GM18858 (cell line): Measurements from ENCODE around the gene ZBTB21.
"Not testable (repeated sequence)": the region's sequence is repeated elsewhere in the genome, so short reads cannot be mapped to it uniquely, and the experiment has no call there.

Source experiments
- ATAC-seq: cut with Tn5 transposase; IDR thresholded peaks from one replicate; pipeline ENCODE4 v1.9.1; 2021; ENCODE audit not compliant: unreplicated experiment

ZBTB21 gene

DNA sequence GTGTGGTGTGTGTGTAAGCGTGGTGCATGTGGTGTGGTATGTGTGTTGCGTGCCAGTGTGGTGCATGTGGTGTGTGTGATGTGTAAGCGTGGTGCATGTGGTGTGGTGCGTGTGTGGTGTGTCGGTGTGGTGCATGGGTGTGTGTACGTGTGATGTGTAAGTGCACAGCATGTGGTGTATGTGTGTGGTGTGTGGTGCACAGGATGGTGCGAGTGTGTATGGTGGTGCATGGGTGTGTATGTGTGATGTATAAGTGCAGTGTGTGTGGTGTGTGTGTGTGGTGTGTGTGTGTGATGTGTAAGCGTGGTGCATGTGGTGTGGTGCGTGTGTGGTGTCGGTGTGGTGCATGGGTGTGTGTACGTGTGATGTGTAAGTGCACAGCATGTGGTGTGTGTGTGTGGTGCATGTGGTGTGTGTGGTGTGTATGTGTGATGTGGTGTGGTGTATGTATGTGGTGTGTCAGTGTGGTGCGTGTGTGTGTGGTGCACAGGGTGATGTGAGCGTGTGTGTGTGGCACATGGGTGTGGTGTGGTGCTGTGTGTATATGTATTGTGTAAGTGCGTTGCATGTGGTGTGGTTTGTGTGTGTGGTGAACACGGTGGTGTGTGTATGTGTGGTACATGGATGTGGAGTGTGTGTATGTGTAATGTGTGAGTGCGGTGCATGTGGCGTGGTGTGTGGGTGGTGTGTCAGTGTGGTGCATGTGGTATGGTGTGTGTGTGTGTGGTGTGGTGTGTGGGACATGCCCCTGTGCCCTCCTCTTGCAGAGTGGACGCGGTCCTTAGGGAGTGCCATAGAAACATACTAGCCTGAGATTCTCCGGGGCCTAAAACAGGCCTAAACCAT lies 55.3 kb downstream of the ZBTB21 start:
- ATAC-seq = no peak

- no peak for ATAC-seq
These were observed 56.1 kb downstream of the ZBTB21 start, which contains the start of gene C2CD2 for GRCh38 chr21:41953831-41954653. Gene C2CD2 (minus strand): TSS chr21:41954018. CDS start chr21:41953648, 370 bp downstream.

DNA sequence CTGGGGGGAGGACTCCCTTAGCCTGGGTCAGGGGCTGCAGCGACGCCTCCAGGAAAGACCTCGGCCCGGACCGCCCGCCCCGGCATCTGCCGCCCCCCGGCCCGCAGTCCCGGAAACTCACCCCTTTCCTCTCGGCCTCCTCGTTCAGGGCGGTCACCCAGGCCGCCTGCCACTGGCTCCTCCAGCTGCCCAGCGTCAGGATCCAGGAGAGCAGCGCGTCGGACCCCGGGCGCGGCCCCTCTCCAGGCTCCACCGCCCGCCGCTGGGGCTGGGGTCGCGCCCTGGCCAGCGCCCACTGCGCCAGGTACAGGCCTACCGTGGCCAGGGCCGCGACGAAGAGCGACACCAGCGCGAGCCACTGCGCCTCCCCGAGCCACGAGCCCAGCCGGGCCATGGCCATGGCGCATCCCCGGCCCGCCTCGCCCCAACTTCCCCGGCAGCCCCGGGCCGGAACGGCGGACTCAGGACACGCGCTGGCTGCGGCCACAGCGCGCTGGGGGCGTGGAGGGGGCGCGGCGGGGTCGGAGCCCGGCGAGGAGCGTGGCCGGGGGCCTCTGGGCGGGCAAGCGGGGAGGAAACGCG lies 56.8 kb downstream of the ZBTB21 start:
- no peak for ATAC-seq

DNA sequence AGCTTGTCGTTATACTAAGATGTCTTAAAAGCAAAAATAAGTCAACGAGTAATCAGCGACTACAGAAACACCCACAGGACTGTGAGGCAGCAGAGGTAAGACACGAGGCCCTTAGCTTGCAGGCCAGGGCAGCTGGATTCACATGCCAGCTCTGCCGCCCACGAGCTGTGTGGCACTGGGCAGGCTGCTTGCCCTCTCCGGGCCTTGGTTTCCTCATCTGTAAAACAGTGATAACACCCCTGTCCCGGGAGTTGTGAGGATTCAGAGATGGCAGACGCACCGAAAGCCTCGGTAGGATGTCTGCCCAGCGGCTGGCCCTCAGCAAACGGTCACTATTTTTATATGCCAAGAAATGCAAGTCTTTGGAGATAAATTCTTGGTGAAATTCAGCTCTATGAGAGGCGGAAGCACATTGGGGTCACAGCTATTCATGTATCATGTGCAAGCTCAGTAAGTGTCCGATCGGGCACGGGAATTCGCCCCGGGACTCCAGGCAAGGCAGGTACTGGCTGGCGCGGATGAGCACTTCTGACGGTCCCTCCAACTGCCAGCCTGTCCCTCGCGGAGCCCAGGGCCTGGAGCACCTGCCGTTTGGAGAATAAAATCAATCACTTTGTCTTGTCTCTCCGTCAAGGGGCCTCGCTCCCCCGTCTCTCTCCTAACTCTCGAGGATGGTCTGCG lies 57.5 kb downstream of the ZBTB21 start:
- no peak for ATAC-seq

- no peak for ATAC-seq
These were observed 58.1 kb downstream of the ZBTB21 start for GRCh38 chr21:41951876-41952567.

DNA sequence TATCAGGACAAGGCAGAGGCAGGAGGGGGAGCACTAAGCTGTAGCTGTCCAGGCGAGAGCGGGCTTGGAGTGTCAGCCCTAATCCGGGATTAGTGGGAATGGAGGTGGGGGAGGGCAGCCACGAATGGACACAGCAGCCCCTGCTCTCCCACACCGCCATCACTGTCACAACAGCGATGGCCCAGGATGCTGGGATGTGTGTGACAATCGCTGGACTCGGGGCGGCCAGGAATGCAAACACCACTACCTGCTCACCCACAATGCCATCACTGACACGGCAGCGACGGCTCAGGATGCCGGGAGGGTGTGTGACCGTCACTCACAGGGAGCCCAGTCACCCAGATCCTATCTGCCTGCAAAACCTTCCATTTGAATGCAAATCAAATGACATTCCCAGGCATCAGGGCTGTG lies 59.2 kb downstream of the ZBTB21 start:
- ATAC-seq = no peak

GRCh38 chr21:41949631-41950030 lies 60.5 kb downstream of the ZBTB21 start:
- not testable (repeated sequence) for ATAC-seq

DNA sequence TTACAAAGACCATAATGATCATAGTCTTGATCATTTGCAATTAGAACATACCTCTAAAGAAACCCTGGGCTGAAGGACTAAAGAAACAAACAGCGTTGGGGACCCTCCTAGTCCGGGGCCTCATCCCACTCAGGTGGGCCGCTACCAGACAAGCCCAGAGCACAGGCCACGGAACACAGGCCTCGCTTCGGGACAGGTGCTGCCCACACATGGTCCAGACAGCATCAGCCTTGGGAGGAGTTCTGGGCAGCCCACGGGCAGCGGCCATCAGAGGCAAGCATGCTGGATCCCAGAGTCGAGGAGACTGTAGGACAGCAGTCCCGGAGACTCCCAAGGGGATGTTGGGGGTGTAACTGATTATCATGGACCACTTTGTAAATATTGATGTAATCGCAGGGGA lies 61.3 kb downstream of the ZBTB21 start:
- no peak for ATAC-seq

GRCh38 chr21:41948078-41948895 lies 61.9 kb downstream of the ZBTB21 start:
- no peak for ATAC-seq

DNA sequence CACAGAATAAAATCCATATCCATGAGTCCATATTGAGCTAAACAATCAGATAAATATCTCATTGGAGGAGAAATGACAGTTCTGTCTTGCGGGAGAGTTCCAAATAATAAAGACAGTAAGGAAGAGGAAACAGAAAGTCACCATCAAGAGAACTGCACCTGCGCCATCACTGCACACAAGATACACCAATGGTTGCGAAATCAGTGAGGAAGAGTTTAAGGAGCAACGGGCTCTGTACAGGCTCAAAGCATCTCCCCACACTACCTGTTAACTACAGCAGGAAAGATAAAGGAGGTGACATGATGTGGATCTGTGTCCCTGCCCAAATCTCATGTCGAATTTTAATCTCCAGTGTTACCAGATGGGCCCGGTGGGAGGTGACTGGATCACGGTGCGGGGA lies 64.2 kb downstream of the ZBTB21 start:
- ATAC-seq = no peak

- ATAC-seq = no peak
These were observed 66.3 kb downstream of the ZBTB21 start for GRCh38 chr21:41943851-41944250.

DNA sequence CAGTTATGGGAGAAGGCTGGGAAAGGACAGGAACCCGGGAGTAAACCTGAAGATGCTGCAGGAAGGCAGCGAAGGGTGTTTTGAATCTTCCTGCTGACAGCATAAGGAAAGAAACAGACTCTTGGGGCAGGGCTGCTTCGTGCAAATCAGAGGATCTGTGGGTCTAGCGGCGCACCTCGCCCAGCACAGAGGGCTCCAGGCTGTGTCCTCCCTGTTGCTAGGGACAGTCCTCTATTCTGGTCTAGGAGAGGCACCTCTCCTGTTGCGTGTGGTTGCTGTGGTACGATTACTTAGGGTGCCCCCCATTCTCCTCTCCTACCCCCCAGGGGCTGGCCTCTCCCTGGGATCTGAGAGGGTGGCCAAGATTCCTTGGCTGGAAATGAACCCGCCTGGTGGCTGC lies 67.7 kb downstream of the ZBTB21 start:
- no peak for ATAC-seq

DNA sequence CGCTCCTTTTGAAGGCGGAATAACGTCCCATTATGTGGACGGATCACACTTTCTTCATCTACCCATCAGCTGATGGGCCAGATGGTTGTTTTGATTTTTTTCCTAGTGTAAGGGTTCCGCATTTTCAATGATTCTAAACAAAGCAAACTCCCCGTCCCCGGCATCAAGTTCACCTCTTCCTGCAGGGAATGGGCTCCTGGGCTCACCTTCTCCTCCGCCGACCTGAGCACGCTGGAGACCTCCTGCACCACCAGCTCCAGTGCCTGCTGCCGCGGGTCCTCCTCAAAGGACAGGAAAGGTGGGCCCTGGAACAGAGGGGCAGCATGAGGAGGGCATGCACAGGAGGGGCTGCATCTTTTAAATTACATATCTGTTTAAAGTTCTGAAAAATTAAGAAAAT lies 68.2 kb downstream of the ZBTB21 start:
- no peak for ATAC-seq

DNA sequence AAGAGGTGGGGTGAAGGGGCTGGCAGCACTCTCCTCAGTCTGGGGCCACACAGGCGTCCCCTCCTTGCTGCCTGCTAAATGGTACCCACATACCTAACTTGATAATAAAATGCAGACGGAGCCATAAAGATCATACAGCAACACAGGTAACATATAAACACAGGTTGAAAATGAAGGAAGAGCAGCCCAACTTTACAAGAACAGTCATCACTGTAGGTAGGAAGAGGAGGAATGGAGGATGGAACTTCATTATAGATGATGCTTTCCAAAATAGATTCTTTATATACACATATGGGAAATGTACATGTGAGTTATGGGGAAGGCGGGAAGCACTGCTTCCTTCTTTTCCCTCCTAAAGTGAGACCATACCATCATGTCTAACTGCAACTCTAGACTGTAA lies 69.7 kb downstream of the ZBTB21 start:
- no peak for ATAC-seq

- no peak for ATAC-seq
These were observed 70.8 kb downstream of the ZBTB21 start for GRCh38 chr21:41939391-41939790.
